LNCAP (cell line): Measurements from ENCODE around the gene LSM11.

Experiments used
- CTCF ChIP-seq: fragments of 450-650 bp; IDR thresholded peaks from 2 replicates; pipeline ENCODE4 v1.5.1; 2017; ENCODE audit warnings: mild to moderate bottlenecking

The LSM11 gene

GRCh38 chr5:157758706-157759105 lies 15.2 kb downstream of the LSM11 start:
- no peak for TF ChIP-seq CTCF

GRCh38 chr5:157761690-157762621 lies 18.4 kb downstream of the LSM11 start:
- peak; percentile 80 for TF ChIP-seq CTCF

- TF ChIP-seq CTCF: no peak
Measured at GRCh38 chr5:157764531-157764930, 21.0 kb downstream of the LSM11 start.

- no peak for TF ChIP-seq CTCF
Measured at GRCh38 chr5:157766442-157766841, 22.9 kb downstream of the LSM11 start.

- TF ChIP-seq CTCF: no peak
Measured at GRCh38 chr5:157766902-157767301, 23.4 kb downstream of the LSM11 start.

GRCh38 chr5:157767689-157768088 lies 24.2 kb downstream of the LSM11 start:
- TF ChIP-seq CTCF: no peak

GRCh38 chr5:157770665-157771064 lies 27.2 kb downstream of the LSM11 start:
- no peak for TF ChIP-seq CTCF
